ENCODE measurements around the gene CTAGE1.
A peak's percentile ranks its signal among the peaks of the same experiment; 100 is the strongest.

CTAGE1 gene

GRCh38 chr18:22409445-22409844 is 8.3 kb downstream of the CTAGE1 start:
- DNase-seq (ENCODE audit: low read depth) = peak; percentile 10
- no peak overlapping the region for H3K4me3 ChIP-seq (ENCODE audit: low read depth, low read length)
- no peak for TF ChIP-seq POLR2A (IDR thresholded peaks at IDR 0.05; ENCODE audit: extremely low read depth, insufficient read length)
- TF ChIP-seq, protein P1, sequence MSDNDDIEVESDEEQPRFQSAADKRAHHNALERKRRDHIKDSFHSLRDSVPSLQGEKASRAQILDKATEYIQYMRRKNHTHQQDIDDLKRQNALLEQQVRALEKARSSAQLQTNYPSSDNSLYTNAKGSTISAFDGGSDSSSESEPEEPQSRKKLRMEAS (IDR thresholded peaks at IDR 0.05; ENCODE audit: low read depth, low read length) = no peak
- TF ChIP-seq CTCF (IDR thresholded peaks at IDR 0.05; ENCODE audit: low read depth, low read length) = no peak
- TF ChIP-seq MYC (IDR thresholded peaks at IDR 0.05; ENCODE audit: low read depth, low read length) = no peak

- no peak for TF ChIP-seq MYC (IDR thresholded peaks at IDR 0.05; ENCODE audit: low read depth, low read length)
- TF ChIP-seq, protein P1 (IDR thresholded peaks at IDR 0.05; ENCODE audit: low read depth, low read length) = no peak
- no peak for DNase-seq (ENCODE audit: low read depth)
- no peak overlapping the region for H3K4me3 ChIP-seq (ENCODE audit: low read depth, low read length)
These were observed 9.7 kb downstream of the CTAGE1 start for GRCh38 chr18:22408059-22408458.

- no peak for DNase-seq (ENCODE audit: low read depth)
- TF ChIP-seq MYC (IDR thresholded peaks at IDR 0.05; ENCODE audit: low read depth, low read length) (no peak), POLR2A (IDR thresholded peaks at IDR 0.05; ENCODE audit: extremely low read depth, insufficient read length) (no peak), CTCF (IDR thresholded peaks at IDR 0.05; ENCODE audit: low read depth, low read length) (no peak)
- TF ChIP-seq, protein P1 (IDR thresholded peaks at IDR 0.05; ENCODE audit: low read depth, low read length) = no peak
- H3K4me3 ChIP-seq (ENCODE audit: low read depth, low read length) = no peak overlapping the region
These were observed 12.6 kb downstream of the CTAGE1 start for GRCh38 chr18:22405142-22405541.

- H3K4me3 ChIP-seq (ENCODE audit: low read depth, low read length) = no peak overlapping the region
- DNase-seq (ENCODE audit: low read depth) = no peak
- TF ChIP-seq, protein P1 (IDR thresholded peaks at IDR 0.05; ENCODE audit: low read depth, low read length) = no peak
- TF ChIP-seq CTCF (IDR thresholded peaks at IDR 0.05; ENCODE audit: low read depth, low read length) (no peak), MYC (IDR thresholded peaks at IDR 0.05; ENCODE audit: low read depth, low read length) (no peak)
These were observed 13.8 kb downstream of the CTAGE1 start for GRCh38 chr18:22403950-22404349.

GRCh38 chr18:22399949-22400348 is 17.8 kb downstream of the CTAGE1 start:
- no peak for DNase-seq (ENCODE audit: low read depth)
- TF ChIP-seq MYC (IDR thresholded peaks at IDR 0.05; ENCODE audit: low read depth, low read length) = no peak
- no peak for TF ChIP-seq CTCF (IDR thresholded peaks at IDR 0.05; ENCODE audit: low read depth, low read length)
- no peak for TF ChIP-seq POLR2A (IDR thresholded peaks at IDR 0.05; ENCODE audit: extremely low read depth, insufficient read length)
- TF ChIP-seq, protein P1 (IDR thresholded peaks at IDR 0.05; ENCODE audit: low read depth, low read length) = no peak
- H3K4me3 ChIP-seq (ENCODE audit: low read depth, low read length) = no peak overlapping the region

DNA sequence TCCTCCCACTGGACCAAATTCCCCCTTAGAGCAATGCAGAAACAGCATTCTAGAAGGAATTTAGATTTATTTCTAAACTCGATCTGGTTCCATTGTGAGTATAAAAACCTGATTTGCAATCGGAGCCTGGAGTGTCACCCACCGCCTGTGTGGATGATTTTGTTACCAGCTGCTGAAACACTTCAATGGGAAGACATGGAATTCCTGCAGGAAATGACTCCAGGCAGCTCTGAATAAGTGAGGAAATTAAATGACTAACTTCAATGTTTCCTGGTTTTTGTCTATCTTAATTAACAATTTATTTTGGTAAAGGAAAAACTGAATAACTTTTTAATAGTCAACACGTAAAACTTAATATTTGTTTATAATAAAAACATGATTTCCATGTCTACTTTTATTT is 19.3 kb downstream of the CTAGE1 start:
- TF ChIP-seq CTCF (IDR thresholded peaks at IDR 0.05; ENCODE audit: low read depth, low read length) (no peak), MYC (IDR thresholded peaks at IDR 0.05; ENCODE audit: low read depth, low read length) (no peak), POLR2A (IDR thresholded peaks at IDR 0.05; ENCODE audit: extremely low read depth, insufficient read length) (no peak)
- TF ChIP-seq, protein P1 (IDR thresholded peaks at IDR 0.05; ENCODE audit: low read depth, low read length) = no peak
- no peak for DNase-seq (ENCODE audit: low read depth)
- H3K4me3 ChIP-seq (ENCODE audit: low read depth, low read length) = no peak overlapping the region

All from NB4 (cell line).